Measurements from ENCODE around the gene ARHGAP24. TPM values are rescaled to one million over a fixed set of nuclear protein-coding genes. Genes with fewer than 3 reads are reported as not detected.

ARHGAP24 gene
- total and polyA plus RNA-seq, 2 experiments from 2014 or later, result 0.21 to 0.36 TPM

DNA sequence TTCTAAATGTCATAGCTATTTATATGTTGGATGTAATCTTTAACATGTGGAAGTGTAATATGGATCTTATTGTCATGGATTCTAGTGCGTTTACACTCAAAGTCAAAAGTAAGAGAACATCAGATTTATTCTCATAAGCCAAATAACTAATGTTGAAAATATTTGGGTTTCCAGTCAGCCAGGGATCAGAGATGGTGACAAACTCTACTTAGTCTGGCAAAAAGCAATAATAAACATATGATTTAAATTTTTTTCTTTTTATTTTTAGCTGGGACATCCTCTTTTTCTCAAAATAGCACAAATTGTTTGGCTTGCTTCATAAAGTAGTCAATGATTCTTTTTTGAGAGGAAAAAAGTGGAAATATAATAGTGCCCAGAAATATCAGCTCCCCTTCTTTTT is 392.3 kb downstream of the ARHGAP24 start (continued):
- TF ChIP-seq REST (IDR thresholded peaks at IDR 0.05; ENCODE audit: unreplicated experiment) (no peak), CREB1 (CRISPR knock-in tag; IDR thresholded peaks at IDR 0.05; ENCODE audit: low read depth) (no peak)
- TF ChIP-seq, protein P1, sequence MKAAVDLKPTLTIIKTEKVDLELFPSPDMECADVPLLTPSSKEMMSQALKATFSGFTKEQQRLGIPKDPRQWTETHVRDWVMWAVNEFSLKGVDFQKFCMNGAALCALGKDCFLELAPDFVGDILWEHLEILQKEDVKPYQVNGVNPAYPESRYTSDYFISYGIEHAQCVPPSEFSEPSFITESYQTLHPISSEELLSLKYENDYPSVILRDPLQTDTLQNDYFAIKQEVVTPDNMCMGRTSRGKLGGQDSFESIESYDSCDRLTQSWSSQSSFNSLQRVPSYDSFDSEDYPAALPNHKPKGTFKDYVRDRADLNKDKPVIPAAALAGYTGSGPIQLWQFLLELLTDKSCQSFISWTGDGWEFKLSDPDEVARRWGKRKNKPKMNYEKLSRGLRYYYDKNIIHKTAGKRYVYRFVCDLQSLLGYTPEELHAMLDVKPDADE (IDR thresholded peaks at IDR 0.05), result no peak

DNA sequence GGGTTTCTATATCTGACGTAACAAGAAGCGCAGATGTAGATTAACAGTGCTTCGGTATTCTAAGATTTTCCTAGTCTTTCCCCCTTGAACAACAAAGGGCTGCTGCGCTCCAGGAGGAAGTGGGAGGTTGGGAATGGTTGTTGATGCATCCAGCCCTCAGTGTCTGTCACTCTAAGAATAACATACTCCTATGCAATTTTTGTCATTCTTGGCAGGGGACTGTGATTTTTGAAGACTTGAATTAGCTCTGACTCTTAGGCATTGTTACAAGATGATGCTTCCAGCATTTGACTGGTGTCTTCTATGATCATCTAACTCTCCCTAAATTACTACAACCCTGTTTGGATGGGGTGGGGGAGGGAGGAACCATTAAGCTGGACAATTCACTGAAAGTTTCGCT is 394.2 kb downstream of the ARHGAP24 start:
- 0 out of 2 replicates have a peak overlapping the region, but pooled peaks have one; percentile 65 for H3K27ac Mint-ChIP-seq
- no peak for TF ChIP-seq JUNB (IDR thresholded peaks at IDR 0.05; ENCODE audit: unreplicated experiment)
- TF ChIP-seq, protein P1 (IDR thresholded peaks at IDR 0.05), result no peak
- TF ChIP-seq, protein P2, sequence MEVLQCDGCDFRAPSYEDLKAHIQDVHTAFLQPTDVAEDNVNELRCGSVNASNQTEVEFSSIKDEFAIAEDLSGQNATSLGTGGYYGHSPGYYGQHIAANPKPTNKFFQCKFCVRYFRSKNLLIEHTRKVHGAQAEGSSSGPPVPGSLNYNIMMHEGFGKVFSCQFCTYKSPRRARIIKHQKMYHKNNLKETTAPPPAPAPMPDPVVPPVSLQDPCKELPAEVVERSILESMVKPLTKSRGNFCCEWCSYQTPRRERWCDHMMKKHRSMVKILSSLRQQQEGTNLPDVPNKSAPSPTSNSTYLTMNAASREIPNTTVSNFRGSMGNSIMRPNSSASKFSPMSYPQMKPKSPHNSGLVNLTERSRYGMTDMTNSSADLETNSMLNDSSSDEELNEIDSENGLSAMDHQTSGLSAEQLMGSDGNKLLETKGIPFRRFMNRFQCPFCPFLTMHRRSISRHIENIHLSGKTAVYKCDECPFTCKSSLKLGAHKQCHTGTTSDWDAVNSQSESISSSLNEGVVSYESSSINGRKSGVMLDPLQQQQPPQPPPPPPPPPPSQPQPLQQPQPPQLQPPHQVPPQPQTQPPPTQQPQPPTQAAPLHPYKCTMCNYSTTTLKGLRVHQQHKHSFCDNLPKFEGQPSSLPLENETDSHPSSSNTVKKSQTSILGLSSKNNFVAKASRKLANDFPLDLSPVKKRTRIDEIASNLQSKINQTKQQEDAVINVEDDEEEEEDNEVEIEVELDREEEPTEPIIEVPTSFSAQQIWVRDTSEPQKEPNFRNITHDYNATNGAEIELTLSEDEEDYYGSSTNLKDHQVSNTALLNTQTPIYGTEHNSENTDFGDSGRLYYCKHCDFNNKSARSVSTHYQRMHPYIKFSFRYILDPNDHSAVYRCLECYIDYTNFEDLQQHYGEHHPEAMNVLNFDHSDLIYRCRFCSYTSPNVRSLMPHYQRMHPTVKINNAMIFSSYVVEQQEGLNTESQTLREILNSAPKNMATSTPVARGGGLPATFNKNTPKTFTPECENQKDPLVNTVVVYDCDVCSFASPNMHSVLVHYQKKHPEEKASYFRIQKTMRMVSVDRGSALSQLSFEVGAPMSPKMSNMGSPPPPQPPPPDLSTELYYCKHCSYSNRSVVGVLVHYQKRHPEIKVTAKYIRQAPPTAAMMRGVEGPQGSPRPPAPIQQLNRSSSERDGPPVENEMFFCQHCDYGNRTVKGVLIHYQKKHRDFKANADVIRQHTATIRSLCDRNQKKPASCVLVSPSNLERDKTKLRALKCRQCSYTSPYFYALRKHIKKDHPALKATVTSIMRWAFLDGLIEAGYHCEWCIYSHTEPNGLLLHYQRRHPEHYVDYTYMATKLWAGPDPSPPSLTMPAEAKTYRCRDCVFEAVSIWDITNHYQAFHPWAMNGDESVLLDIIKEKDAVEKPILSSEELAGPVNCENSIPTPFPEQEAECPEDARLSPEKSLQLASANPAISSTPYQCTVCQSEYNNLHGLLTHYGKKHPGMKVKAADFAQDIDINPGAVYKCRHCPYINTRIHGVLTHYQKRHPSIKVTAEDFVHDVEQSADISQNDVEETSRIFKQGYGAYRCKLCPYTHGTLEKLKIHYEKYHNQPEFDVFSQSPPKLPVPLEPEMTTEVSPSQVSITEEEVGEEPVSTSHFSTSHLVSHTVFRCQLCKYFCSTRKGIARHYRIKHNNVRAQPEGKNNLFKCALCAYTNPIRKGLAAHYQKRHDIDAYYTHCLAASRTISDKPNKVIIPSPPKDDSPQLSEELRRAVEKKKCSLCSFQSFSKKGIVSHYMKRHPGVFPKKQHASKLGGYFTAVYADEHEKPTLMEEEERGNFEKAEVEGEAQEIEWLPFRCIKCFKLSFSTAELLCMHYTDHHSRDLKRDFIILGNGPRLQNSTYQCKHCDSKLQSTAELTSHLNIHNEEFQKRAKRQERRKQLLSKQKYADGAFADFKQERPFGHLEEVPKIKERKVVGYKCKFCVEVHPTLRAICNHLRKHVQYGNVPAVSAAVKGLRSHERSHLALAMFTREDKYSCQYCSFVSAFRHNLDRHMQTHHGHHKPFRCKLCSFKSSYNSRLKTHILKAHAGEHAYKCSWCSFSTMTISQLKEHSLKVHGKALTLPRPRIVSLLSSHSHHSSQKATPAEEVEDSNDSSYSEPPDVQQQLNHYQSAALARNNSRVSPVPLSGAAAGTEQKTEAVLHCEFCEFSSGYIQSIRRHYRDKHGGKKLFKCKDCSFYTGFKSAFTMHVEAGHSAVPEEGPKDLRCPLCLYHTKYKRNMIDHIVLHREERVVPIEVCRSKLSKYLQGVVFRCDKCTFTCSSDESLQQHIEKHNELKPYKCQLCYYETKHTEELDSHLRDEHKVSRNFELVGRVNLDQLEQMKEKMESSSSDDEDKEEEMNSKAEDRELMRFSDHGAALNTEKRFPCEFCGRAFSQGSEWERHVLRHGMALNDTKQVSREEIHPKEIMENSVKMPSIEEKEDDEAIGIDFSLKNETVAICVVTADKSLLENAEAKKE (CRISPR knock-in tag; IDR thresholded peaks at IDR 0.05), result no peak
- no peak for TF ChIP-seq NANOG (IDR thresholded peaks at IDR 0.05; ENCODE audit: borderline replicate concordance)
- TF ChIP-seq EZH2phosphoT487 (IDR thresholded peaks at IDR 0.05; ENCODE audit: unreplicated experiment), result no peak
- TF ChIP-seq ZNF331 (CRISPR knock-in tag; IDR thresholded peaks at IDR 0.05; ENCODE audit: low read depth), result no peak
- TF ChIP-seq STAT1 (IDR thresholded peaks at IDR 0.05; ENCODE audit: unreplicated experiment), result no peak
- no peak for TF ChIP-seq CTCF (conservative IDR thresholded peaks at IDR 0.05; ENCODE audit: low read depth in 2 of 2)

More for the DNA sequence above, 394.2 kb downstream of the ARHGAP24 start:
- Histone ChIP-seq H3K27ac (ENCODE audit: low read depth) (no peak overlapping the region), H3K79me2 (replicated peaks; ENCODE audit: insufficient read depth) (no peaks in the 10 kb centered on the region), H3K4me1 (ENCODE audit: insufficient read depth) (peaks cover 25% of the 10 kb centered on the region), H2AFZ (0 out of 2 replicates have a peak overlapping the region, but pooled peaks have one; percentile 24), H4K20me1 (replicated peaks; ENCODE audit: insufficient read depth) (no peaks in the 10 kb centered on the region), H3K4me3 (no peak overlapping the region), H3F3A (replicated peaks; ENCODE audit: low read depth) (no peaks in the 10 kb centered on the region), H3K4me2 (no peak overlapping the region), H3K36me3 (ENCODE audit: insufficient read depth) (no peaks in the 10 kb centered on the region), H3K27me3 (ENCODE audit: insufficient read depth) (no peaks in the 10 kb centered on the region), H3K9me2 (ENCODE audit: insufficient read depth) (no peaks in the 10 kb centered on the region)
- ATAC-seq (no peak), DNase-seq (ENCODE audit: low spot score) (peak; percentile 6)
- no peak overlapping the region for H3K4me3 Mint-ChIP-seq
- H3K4me1 Mint-ChIP-seq, result peaks cover 16% of the 10 kb centered on the region
- H3K27me3 Mint-ChIP-seq (ENCODE audit: insufficient read depth, low read depth, poor library complexity), result peaks cover 2% of the 10 kb centered on the region
- no peaks in the 10 kb centered on the region for H3K9me3 Mint-ChIP-seq
- H3K36me3 Mint-ChIP-seq (ENCODE audit: low read depth), result no peaks in the 10 kb centered on the region
